Thyroid gland (tissue), 4 donors: ENCODE results near the gene DDN. TPM values are rescaled to one million over a fixed set of nuclear protein-coding genes. Genes with fewer than 3 reads are reported as not detected.

ENCODE experiments used
- DNase-seq, 2 donors: peaks; one replicate each; pipeline ENCODE4 v3.0.0-alpha.2; 2019
- H3K27ac ChIP-seq, 3 donors: fragments of 200-600 bp; sonication (generic); 1 replicate in 2 of 3; 2 replicates in 1 of 3; pipeline ENCODE4 v1.5.1; 2016 to 2019; ENCODE audit warnings: mild to moderate bottlenecking in 1 of 3, moderate library complexity in 1 of 3
- H3K27me3 ChIP-seq: fragments of 200-600 bp; sonication (generic); one replicate; pipeline ENCODE4 v1.5.1; 2019
- H3K36me3 ChIP-seq, 2 donors: fragments of 200-600 bp; sonication (generic); one replicate each; pipeline ENCODE4 v1.5.1; 2016 to 2019
- H3K4me1 ChIP-seq, 2 donors: fragments of 200-600 bp; sonication (generic); one replicate each; pipeline ENCODE4 v1.5.1; 2017 to 2019
- H3K4me3 ChIP-seq, 3 donors: fragments of 200-600 bp; sonication (generic); replicated peaks in 1 of 3; 1 replicate in 2 of 3; 2 replicates in 1 of 3; pipeline ENCODE4 v1.5.1; 2016; ENCODE audit warnings: mild to moderate bottlenecking in 1 of 3
- H3K9me3 ChIP-seq: fragments of 200-600 bp; sonication (generic); one replicate; pipeline ENCODE4 v1.5.1; 2017
- CTCF ChIP-seq, 6 experiments: fragments of 200-600 bp in 3 of 6; fragments of 450-650 bp in 3 of 6; sonication (generic) in 3 of 6; IDR thresholded peaks; one replicate each; pipeline ENCODE4 v1.5.1; 2016 to 2019; ENCODE audit warnings: antibody characterized with exemption in 6 of 6, mild to moderate bottlenecking in 2 of 6, inconsistent platforms in 1 of 6, moderate library complexity in 1 of 6
- POLR2A ChIP-seq, 2 donors: fragments of 450-650 bp; IDR thresholded peaks; one replicate each; pipeline ENCODE4 v1.6.1; 2017; ENCODE audit warnings: antibody characterized with exemption in 2 of 2, mild to moderate bottlenecking in 2 of 2, moderate library complexity in 1 of 2
- WGBS, 2 donors: methylation state at CpG; one replicate each; pipeline ENCODE4 v1.1.5; 2017; 5-methylcytosine and 5-hydroxymethylcytosine counted together
- intact Hi-C: fragments of 100-400 bp; cut with DNase I; formaldehyde crosslinking; loops from one replicate; pipeline ENCODE4 v1.15.1; 2023
- total RNA-seq, 4 donors: library from RNA; depleted of rRNA; stranded (reverse); fragments of >200 nt; gene quantifications; one replicate each; pipeline ENCODE4 v1.2.3, GENCODE V29; 2016

The DDN gene
- total RNA-seq, 4 donors from 2014 or later = 0.11 to 0.13 TPM; not detected in 2

- H3K9me3 ChIP-seq = no peaks in the 10 kb centered on the region
- peaks cover 8% of the 10 kb centered on the region in 2 donors for H3K4me1 ChIP-seq
- no peak overlapping the region for H3K4me3 ChIP-seq
- H3K27ac ChIP-seq = no peak overlapping the region
- intact Hi-C loops = no loop called here
- WGBS, 2 donors = 86 to 87% methylated on average over 1 of the region's 1 CpG
- H3K36me3 ChIP-seq = peaks cover 8 to 9% of the 10 kb centered on the region in 2 donors
- TF ChIP-seq CTCF (IDR thresholded peaks at IDR 0.05) (no peak), POLR2A (IDR thresholded peaks at IDR 0.05) (no peak)
- no peak for DNase-seq
- H3K27me3 ChIP-seq = no peaks in the 10 kb centered on the region
These were observed 16.0 kb upstream of the DDN start for GRCh38 chr12:49015196-49015595.

GRCh38 chr12:49014547-49014946 lies 15.4 kb upstream of the DDN start:
- DNase-seq = no peak
- TF ChIP-seq CTCF (IDR thresholded peaks at IDR 0.05) = no peak
- no peak for TF ChIP-seq POLR2A (IDR thresholded peaks at IDR 0.05)
- 50 to 64% methylated on average over 1 of the region's 1 CpG for WGBS, 2 donors
- Histone ChIP-seq H3K27ac (no peak overlapping the region), H3K27me3 (no peaks in the 10 kb centered on the region), H3K9me3 (no peaks in the 10 kb centered on the region), H3K4me3 (no peak overlapping the region), H3K4me1 (peaks cover 8% of the 10 kb centered on the region in 2 donors), H3K36me3 (peaks cover 8 to 15% of the 10 kb centered on the region in 2 donors)
- intact Hi-C loops = no loop called here

GRCh38 chr12:49013428-49013827 lies 14.3 kb upstream of the DDN start:
- Histone ChIP-seq H3K9me3 (no peaks in the 10 kb centered on the region), H3K36me3 (peaks cover 8 to 15% of the 10 kb centered on the region in 2 donors), H3K27me3 (no peaks in the 10 kb centered on the region), H3K4me3 (no peak overlapping the region), H3K4me1 (peaks cover 8% of the 10 kb centered on the region in 2 donors), H3K27ac (no peak overlapping the region)
- TF ChIP-seq POLR2A (IDR thresholded peaks at IDR 0.05) = no peak
- no peak for TF ChIP-seq CTCF (IDR thresholded peaks at IDR 0.05)
- intact Hi-C loops = no loop called here
- whole genome bisulfite sequencing, 2 donors = 86 to 96% methylated on average over 3 of the region's 3 CpGs
- no peak for DNase-seq

GRCh38 chr12:49012739-49013138 lies 13.6 kb upstream of the DDN start:
- Histone ChIP-seq H3K36me3 (peaks cover 8 to 15% of the 10 kb centered on the region in 2 donors), H3K9me3 (no peaks in the 10 kb centered on the region), H3K4me3 (no peak overlapping the region), H3K4me1 (peaks cover 3 to 6% of the 10 kb centered on the region in 2 donors), H3K27me3 (no peaks in the 10 kb centered on the region), H3K27ac (no peak overlapping the region)
- no peak for DNase-seq
- no peak for TF ChIP-seq POLR2A (IDR thresholded peaks at IDR 0.05)
- TF ChIP-seq CTCF (IDR thresholded peaks at IDR 0.05) = no peak
- intact Hi-C loops = no loop called here

GRCh38 chr12:49010092-49010668 lies 11.0 kb upstream of the DDN start:
- H3K4me1 ChIP-seq = no peaks in the 10 kb centered on the region
- intact Hi-C loops = no loop called here
- no peak overlapping the region for H3K4me3 ChIP-seq
- H3K27me3 ChIP-seq = no peaks in the 10 kb centered on the region
- H3K9me3 ChIP-seq = no peaks in the 10 kb centered on the region
- 82 to 89% methylated on average over 3 of the region's 3 CpGs for WGBS, 2 donors
- no peak overlapping the region for H3K27ac ChIP-seq
- TF ChIP-seq POLR2A (IDR thresholded peaks at IDR 0.05) = no peak
- no peak for TF ChIP-seq CTCF (IDR thresholded peaks at IDR 0.05)
- H3K36me3 ChIP-seq = peaks cover 13 to 19% of the 10 kb centered on the region in 2 donors
- DNase-seq = no peak
